Stimulated activated CD4-positive, alpha-beta T cell treated with anti-CD3 and anti-CD28 coated beads, Interleukin-12 subunit alpha, Interleukin-12 subunit beta, amount 100 ng/mL, for 48 hours (primary cell): Measurements from ENCODE around the gene GNAZ.
A peak's percentile ranks its signal among the peaks of the same experiment; 100 is the strongest.
"Not testable (repeated sequence)": the region's sequence is repeated elsewhere in the genome, so short reads cannot be mapped to it uniquely, and the experiment has no call there.

Experiments
- DNase-seq, 3 donors: peaks; one replicate each; pipeline ENCODE4 v3.0.0-alpha.2; 2020; ENCODE audit warnings: low read depth in 2 of 3, low spot score in 1 of 3

Gene GNAZ

GRCh38 chr22:23131931-23132330 is 61.6 kb downstream of the GNAZ start:
- no peak for DNase-seq

- no peak for DNase-seq
Observed at GRCh38 chr22:23132376-23133091, 62.2 kb downstream of the GNAZ start.

- DNase-seq, result no peak
Observed at GRCh38 chr22:23133922-23134321, 63.6 kb downstream of the GNAZ start.

GRCh38 chr22:23136991-23137390 is 66.7 kb downstream of the GNAZ start:
- not testable (repeated sequence) for DNase-seq

GRCh38 chr22:23137468-23137867 is 67.1 kb downstream of the GNAZ start:
- DNase-seq, result no peak

- DNase-seq, result peak in 1 of 3 donors; percentile 28
Observed at GRCh38 chr22:23137905-23138561, 67.7 kb downstream of the GNAZ start.

GRCh38 chr22:23138584-23139435 is 68.5 kb downstream of the GNAZ start:
- no peak for DNase-seq

GRCh38 chr22:23140385-23140784 is 70.1 kb downstream of the GNAZ start:
- no peak for DNase-seq

- no peak for DNase-seq
Observed at GRCh38 chr22:23142546-23143105, 72.3 kb downstream of the GNAZ start.

- DNase-seq, result no peak
Observed at GRCh38 chr22:23143119-23143518, 72.8 kb downstream of the GNAZ start.

- no peak for DNase-seq
Observed at GRCh38 chr22:23144432-23144831, 74.1 kb downstream of the GNAZ start.

GRCh38 chr22:23144932-23145877 is 74.9 kb downstream of the GNAZ start, which contains the start of gene RAB36:
RAB36 (plus strand) TSS chr22:23145477; CDS start chr22:23146617, 1,140 bp downstream.
- DNase-seq, result peak; percentile 63 to 85 (median 78)

- no peak for DNase-seq
Observed at GRCh38 chr22:23145878-23146470, 75.7 kb downstream of the GNAZ start.

GRCh38 chr22:23146478-23147205 is 76.3 kb downstream of the GNAZ start:
- no peak for DNase-seq

GRCh38 chr22:23147617-23148387 is 77.5 kb downstream of the GNAZ start:
- no peak for DNase-seq

GRCh38 chr22:23149743-23150238 is 79.5 kb downstream of the GNAZ start:
- DNase-seq, result no peak

- no peak for DNase-seq
Observed at GRCh38 chr22:23150762-23151161, 80.4 kb downstream of the GNAZ start.

- DNase-seq, result no peak
Observed at GRCh38 chr22:23151827-23152226, 81.5 kb downstream of the GNAZ start.
